Fibroblast of the aortic adventitia (primary cell): ENCODE results near the gene ANKRD33B. TPM values are rescaled to one million over a fixed set of nuclear protein-coding genes. Genes with fewer than 3 reads are reported as not detected.

Source experiments
- DNase-seq: peaks from one replicate; pipeline ENCODE4 v3.0.0-alpha.2; 2010; ENCODE audit warnings: low read depth
- H3K4me3 ChIP-seq: 2 replicates; pipeline ENCODE4 v1.5.1; 2011; ENCODE audit warnings: low read depth, mild to moderate bottlenecking, control low read depth, low read length, moderate library complexity
- total RNA-seq: library from RNA; depleted of rRNA; stranded (reverse); fragments of >200 nt; gene quantifications from 2 replicates; pipeline ENCODE4 v1.2.3, GENCODE V29; 2012; ENCODE audit warnings: low replicate concordance
- TF ChIP-seq, protein P1 (sequence below): IDR thresholded peaks from 2 replicates; pipeline ENCODE4 v1.5.1; 2011; ENCODE audit warnings: mild to moderate bottlenecking, low read length, control low read depth, inconsistent platforms; ENCODE audit not compliant: insufficient read depth

The ANKRD33B gene
- total RNA-seq, 1 donor, result 11.3 TPM

DNA sequence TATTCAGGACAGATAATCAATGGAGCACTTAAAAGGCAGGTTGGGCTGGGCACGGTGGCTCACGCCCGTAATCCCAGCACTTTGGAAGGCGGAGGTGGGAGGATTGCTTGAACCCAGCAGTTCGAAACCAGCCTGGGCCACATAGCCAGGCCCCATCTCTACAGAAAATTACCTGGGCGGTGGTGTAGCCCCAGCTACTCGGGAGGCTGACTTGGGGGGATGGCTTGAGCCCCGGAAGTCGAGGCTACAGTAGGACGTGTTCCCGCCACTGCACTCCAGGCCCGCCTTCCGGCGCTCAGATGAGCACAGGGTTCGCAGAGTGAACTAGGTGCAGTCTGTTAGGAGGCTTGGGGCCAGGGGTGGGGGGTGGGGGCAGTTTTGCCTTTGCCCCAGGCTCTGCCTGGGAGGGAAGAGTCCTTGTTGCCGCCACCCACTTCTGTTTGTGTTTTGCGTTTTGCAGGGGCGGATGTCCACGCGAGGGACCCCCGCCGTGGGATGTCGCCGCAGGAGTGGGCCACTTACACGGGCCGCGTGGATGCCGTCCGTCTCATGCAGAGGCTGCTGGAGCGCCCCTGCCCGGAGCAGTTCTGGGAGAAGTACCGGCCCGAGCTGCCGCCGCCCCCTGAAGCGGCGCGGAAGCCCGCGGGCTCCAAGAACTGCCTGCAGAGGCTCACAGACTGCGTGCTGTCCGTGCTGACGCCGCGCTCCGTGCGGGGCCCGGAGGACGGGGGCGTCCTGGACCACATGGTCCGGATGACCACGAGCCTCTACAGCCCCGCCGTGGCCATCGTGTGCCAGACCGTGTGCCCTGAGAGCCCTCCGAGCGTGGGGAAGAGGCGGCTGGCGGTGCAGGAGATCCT is 85.2 kb downstream of the ANKRD33B start:
- H3K4me3 ChIP-seq, result no peak overlapping the region
- TF ChIP-seq, protein P1, sequence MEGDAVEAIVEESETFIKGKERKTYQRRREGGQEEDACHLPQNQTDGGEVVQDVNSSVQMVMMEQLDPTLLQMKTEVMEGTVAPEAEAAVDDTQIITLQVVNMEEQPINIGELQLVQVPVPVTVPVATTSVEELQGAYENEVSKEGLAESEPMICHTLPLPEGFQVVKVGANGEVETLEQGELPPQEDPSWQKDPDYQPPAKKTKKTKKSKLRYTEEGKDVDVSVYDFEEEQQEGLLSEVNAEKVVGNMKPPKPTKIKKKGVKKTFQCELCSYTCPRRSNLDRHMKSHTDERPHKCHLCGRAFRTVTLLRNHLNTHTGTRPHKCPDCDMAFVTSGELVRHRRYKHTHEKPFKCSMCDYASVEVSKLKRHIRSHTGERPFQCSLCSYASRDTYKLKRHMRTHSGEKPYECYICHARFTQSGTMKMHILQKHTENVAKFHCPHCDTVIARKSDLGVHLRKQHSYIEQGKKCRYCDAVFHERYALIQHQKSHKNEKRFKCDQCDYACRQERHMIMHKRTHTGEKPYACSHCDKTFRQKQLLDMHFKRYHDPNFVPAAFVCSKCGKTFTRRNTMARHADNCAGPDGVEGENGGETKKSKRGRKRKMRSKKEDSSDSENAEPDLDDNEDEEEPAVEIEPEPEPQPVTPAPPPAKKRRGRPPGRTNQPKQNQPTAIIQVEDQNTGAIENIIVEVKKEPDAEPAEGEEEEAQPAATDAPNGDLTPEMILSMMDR, result no peak
- DNase-seq, result no peak

DNA sequence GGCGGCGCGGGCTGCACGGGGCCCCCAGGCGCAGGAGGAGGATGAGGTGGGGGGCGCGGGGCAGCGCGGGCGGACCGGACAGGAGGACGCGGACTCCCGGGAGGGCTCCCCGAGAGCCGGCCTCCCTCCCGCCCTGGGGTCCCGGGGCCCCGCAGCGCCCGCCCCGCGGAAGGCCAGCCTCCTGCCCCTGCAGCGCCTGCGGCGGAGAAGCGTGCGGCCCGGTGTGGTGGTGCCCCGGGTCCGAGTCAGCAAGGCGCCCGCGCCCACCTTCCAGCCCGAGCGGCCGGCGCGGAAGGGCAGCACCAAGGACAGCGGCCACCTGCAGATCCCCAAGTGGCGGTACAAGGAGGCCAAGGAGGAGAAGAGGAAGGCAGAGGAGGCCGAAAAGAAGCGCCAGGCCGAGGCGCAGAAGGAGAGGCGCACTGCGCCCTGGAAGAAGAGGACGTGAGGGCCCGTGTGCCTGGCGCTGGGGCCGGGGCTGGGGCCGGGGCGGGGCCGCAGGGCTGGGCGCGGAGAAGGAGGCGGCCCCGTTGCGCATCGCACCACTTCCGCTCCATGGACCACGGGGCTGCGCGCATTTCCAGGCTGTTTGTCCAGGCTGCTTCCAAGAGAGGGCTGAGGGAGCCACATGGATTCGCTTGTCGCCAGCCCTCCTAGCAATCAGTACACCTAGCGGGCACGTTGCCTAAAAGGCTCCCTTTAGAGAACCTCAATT is 86.0 kb downstream of the ANKRD33B start:
- H3K4me3 ChIP-seq, result no peak overlapping the region
- TF ChIP-seq, protein P1, result no peak
- DNase-seq, result no peak

DNA sequence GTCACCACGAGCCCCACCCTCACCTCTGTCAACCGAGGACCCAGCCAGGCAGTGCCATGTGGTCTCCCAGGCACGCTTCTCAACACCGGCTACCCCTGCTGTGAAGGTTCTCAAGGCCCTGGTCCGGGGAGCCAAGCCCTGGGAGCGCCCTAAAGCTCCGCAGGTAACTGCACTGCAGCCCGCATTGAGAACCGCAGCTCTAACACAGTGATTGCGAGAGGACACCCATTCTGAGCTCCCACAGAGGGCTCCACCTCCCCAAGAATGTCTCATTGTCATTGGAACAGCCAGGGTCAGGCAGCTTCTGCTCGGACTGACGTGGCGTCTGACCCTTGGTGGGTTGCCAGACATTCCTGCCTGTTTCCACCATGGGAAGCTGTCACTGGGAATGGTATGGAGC is 88.3 kb downstream of the ANKRD33B start:
- TF ChIP-seq, protein P1, result no peak
- H3K4me3 ChIP-seq, result no peak overlapping the region
- DNase-seq, result no peak

DNA sequence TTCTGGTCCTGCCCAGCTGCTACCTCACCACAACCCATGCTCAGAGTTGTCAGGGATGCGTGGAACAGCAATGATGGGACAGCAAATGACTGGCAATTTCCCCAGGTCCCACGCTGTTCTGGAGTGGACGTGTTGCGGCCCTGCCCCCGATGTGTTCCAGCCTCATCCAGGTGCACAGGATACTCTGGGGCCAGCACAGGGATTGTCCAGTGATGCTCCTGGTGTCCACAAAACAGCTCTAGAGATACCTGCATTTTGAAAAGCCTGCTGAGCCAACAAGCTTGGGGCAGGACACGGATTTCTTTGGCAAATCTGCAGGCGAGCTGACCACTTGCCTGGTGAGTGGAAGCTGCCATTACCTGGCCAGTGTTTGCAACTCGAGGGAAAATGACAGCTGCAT is 88.7 kb downstream of the ANKRD33B start:
- no peak for DNase-seq
- H3K4me3 ChIP-seq, result no peak overlapping the region
- TF ChIP-seq, protein P1, result no peak

DNA sequence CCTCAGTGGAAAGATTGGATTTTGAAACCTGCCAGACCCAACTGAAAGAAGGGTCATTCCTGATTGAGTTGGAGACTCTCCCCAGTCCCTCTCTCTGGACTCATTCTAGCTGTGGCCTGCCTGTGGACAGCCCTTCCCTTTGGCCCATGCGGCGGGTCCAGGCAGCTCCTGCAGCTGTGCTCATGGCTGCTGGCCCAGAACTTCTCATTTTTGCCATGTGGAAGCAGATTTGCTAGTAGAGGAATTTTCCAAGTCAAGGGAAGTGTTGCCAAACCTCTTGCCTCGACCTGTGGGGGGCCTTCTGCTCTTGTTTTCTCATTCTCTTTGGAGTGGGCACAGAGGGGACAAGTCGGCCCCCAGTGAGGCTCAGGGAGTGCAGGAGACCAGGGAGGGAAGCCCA is 89.2 kb downstream of the ANKRD33B start:
- peak; percentile 65 for DNase-seq
- TF ChIP-seq, protein P1, result no peak
- H3K4me3 ChIP-seq, result no peak overlapping the region

DNA sequence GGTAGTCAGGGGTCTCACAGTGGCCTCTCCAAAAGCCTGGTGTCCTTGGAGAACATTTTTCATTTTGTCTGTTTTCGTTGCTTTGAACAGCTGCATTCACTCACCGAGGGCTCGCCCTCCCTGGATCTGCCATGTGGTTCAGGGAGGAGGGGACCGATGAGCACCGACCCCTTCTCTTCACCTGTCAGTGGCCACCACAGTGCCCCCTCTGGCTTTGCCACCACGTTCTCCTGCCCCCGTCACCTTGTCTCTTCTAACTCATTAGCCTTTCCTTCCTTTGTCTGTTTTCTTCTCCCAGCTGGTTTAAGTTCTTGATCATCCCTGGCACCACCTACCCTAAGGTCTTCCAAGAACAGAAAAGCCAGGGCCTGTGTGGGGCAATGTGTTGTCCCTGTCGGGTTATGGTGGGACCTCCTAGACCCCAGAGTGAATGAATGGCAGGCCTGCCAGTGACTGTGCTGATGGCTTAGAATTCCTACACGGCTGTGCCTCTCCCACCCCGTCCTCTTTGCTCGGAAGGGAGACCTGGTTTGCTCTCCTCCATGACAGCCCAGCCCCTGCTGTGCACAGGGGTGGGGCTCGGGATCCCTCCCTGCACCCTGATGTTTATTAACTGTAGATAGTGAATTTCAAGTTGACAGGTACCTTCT is 90.0 kb downstream of the ANKRD33B start:
- DNase-seq, result no peak
- H3K4me3 ChIP-seq, result no peak overlapping the region

More for the DNA sequence above, 90.0 kb downstream of the ANKRD33B start:
- TF ChIP-seq, protein P1, result no peak
